HG03039 (cell line): ENCODE measurements around the gene TTBK1.

ENCODE experiments used
- ATAC-seq: cut with Tn5 transposase; IDR thresholded peaks from one replicate; pipeline ENCODE4 v1.9.1; 2021; ENCODE audit warnings: mild to moderate bottlenecking, moderate library complexity; ENCODE audit not compliant: unreplicated experiment

Gene TTBK1

GRCh38 chr6:43285832-43286231, 42.6 kb downstream of the TTBK1 start:
- no peak for ATAC-seq

GRCh38 chr6:43286456-43286979, 43.2 kb downstream of the TTBK1 start:
- ATAC-seq = no peak

GRCh38 chr6:43286980-43287716, 43.9 kb downstream of the TTBK1 start:
- ATAC-seq = no peak

GRCh38 chr6:43287717-43288679, 44.7 kb downstream of the TTBK1 start:
- no peak for ATAC-seq

GRCh38 chr6:43290339-43290904, 47.1 kb downstream of the TTBK1 start:
- ATAC-seq = no peak

- no peak for ATAC-seq
Measured at GRCh38 chr6:43290905-43291355, 47.6 kb downstream of the TTBK1 start.

GRCh38 chr6:43291708-43292107, 48.4 kb downstream of the TTBK1 start:
- ATAC-seq = no peak

GRCh38 chr6:43292341-43292740, 49.1 kb downstream of the TTBK1 start:
- no peak for ATAC-seq

- ATAC-seq = no peak
Measured at GRCh38 chr6:43292763-43293318, 49.6 kb downstream of the TTBK1 start.

- ATAC-seq = no peak
Measured at GRCh38 chr6:43293698-43294097, 50.4 kb downstream of the TTBK1 start.

GRCh38 chr6:43294536-43294935, 51.3 kb downstream of the TTBK1 start:
- no peak for ATAC-seq

- ATAC-seq = no peak
Measured at GRCh38 chr6:43295456-43295855, 52.2 kb downstream of the TTBK1 start.

- ATAC-seq = no peak
Measured at GRCh38 chr6:43296780-43297497, 53.7 kb downstream of the TTBK1 start.

GRCh38 chr6:43297644-43298564, 54.6 kb downstream of the TTBK1 start, which contains the start of gene SLC22A7:
Gene SLC22A7, plus strand, starts transcription at chr6:43298260. Its CDS starts 99 bp downstream, at chr6:43298359.
- ATAC-seq = no peak

GRCh38 chr6:43298565-43299337, 55.5 kb downstream of the TTBK1 start:
- no peak for ATAC-seq

- ATAC-seq = no peak
Measured at GRCh38 chr6:43299338-43300293, 56.3 kb downstream of the TTBK1 start.
